Measurements from ENCODE around the gene PBX2. TPM values are rescaled to one million over a fixed set of nuclear protein-coding genes. Genes with fewer than 3 reads are reported as not detected.

PBX2 gene
- total and polyA plus RNA-seq, 2 of the 4 experiments (the other 2 are of a cell fraction), result 17.7 to 56.8 TPM

- CTCF ChIA-PET, result interaction anchor here (0.9 to 1.3 kb wide), 2 partner anchors 11 to 12 kb away, joined by 4 to 5 read pairs; no protein-coding TSS in a partner anchor
- Histone ChIP-seq H2AK9ac (replicated peaks; ENCODE audit: low read depth, low read length, poor library complexity) (no peak overlapping the region), H2BK5ac (ENCODE audit: low read depth, low read length, poor library complexity, severe bottlenecking) (no peak overlapping the region), H4K8ac (ENCODE audit: low read depth in 2 of 2, low read length in 2 of 2) (no peak overlapping the region), H4K5ac (ENCODE audit: low read depth, low read length) (no peak overlapping the region), H3K27ac (ENCODE audit: insufficient read depth, low read length) (no peak overlapping the region), H2BK15ac (ENCODE audit: low read depth, low read length) (no peak overlapping the region), H3K4ac (ENCODE audit: low read depth, low read length) (no peak overlapping the region), H2AK5ac (ENCODE audit: low read depth, low read length) (no peak overlapping the region), H3K23ac (ENCODE audit: low read depth, low read length) (no peak overlapping the region), H2BK20ac (ENCODE audit: low read depth, low read length) (no peak overlapping the region), H4K20me1 (ENCODE audit: insufficient read depth, low read length) (no peaks in the 10 kb centered on the region), H2AFZ (replicated peaks; ENCODE audit: low read length, poor library complexity) (no peak overlapping the region), H4K91ac (ENCODE audit: insufficient read depth, low read depth, low read length) (no peak overlapping the region), H3K27me3 (ENCODE audit: control insufficient read depth, insufficient read depth, low read length) (peaks cover 27% of the 10 kb centered on the region), H3K36me3 (ENCODE audit: control insufficient read depth, insufficient read depth, low read length) (peaks cover 2% of the 10 kb centered on the region; the same call in 1 of the 2 replicates), H2BK120ac (ENCODE audit: low read depth, low read length) (no peak overlapping the region), H3K9ac (ENCODE audit: low read depth, low read length) (no peak overlapping the region), H3K9me3 (ENCODE audit: control insufficient read depth, insufficient read depth, low read length) (peaks cover 2% of the 10 kb centered on the region; the same call in 1 of the 2 replicates), H3K9me1 (ENCODE audit: insufficient read depth, low read length) (0 out of 2 replicates have a peak, but pooled peaks cover 4% of the 10 kb centered on the region), H3K18ac (ENCODE audit: low read depth, low read length) (no peak overlapping the region), H3K4me2 (ENCODE audit: low read depth, low read length) (no peak overlapping the region), H3K79me1 (ENCODE audit: low read depth in 1 of 2, low read length in 2 of 2) (peaks cover 0 to 3% of the 10 kb centered on the region in 2 experiments; a peak in 1 of 4 replicates), H3K4me1 (ENCODE audit: control insufficient read depth, insufficient read depth, low read length) (peaks cover 11% of the 10 kb centered on the region), H3K56ac (ENCODE audit: extremely low read depth, insufficient read depth, low read length) (no peak overlapping the region), H3K4me3 (ENCODE audit: insufficient read depth, low read depth, low read length) (no peak overlapping the region), H3K14ac (replicated peaks; ENCODE audit: low read depth, low read length) (no peak overlapping the region)
- POLR2A ChIA-PET (ENCODE audit: unreplicated experiment), result interaction anchor here (0.6 kb wide), 1 partner anchor 19 kb away, joined by 8 read pairs; the partner anchor contains the start of gene ATF6B
- no peak for TF ChIP-seq MXI1 (IDR thresholded peaks at IDR 0.05; ENCODE audit: borderline replicate concordance, low read depth, low read length)
- ATAC-seq (ENCODE audit: low read depth) (no peak), DNase-seq (no peak)
- intact Hi-C loops (cut with micrococcal nuclease), result no loop called here
- no CpG with 5 or more reads among the region's 4 CpGs for WGBS, 2 experiments (ENCODE audit: extremely low coverage in 2 of 2, insufficient read length in 1 of 2)
- dilution Hi-C loops (cut with HindIII; ENCODE audit: low sequenced_read_pairs, unreplicated experiment), result no loop called here
- no TSS peak for BruUV-seq (replicated peaks)
- in situ Hi-C loops (cut with MboI; ENCODE audit: low sequenced_read_pairs), result no loop called here
Measured at GRCh38 chr6:32147401-32148132, 42.4 kb downstream of the PBX2 start.
